ENCODE data around the gene IQGAP3. TPM values are rescaled to one million over a fixed set of nuclear protein-coding genes. Genes with fewer than 3 reads are reported as not detected.

Gene IQGAP3
- total and polyA plus RNA-seq, 7 donors, result 0.55 to 11.2 (median 0.76) TPM; not detected in 1

GRCh38 chr1:156537027-156537426 is 35.3 kb downstream of the IQGAP3 start:
- Histone ChIP-seq H3K4me1 (no peaks in the 10 kb centered on the region), H3K4me3 (no peak overlapping the region), H3K27ac (no peak overlapping the region), H3K27me3 (no peaks in the 10 kb centered on the region), H3K9me3 (no peaks in the 10 kb centered on the region), H3K36me3 (no peaks in the 10 kb centered on the region)
- intact Hi-C loops (cut with DNase I), result loop anchor here (10.0 kb wide), 1 partner anchor 152 kb away; no protein-coding TSS in a partner anchor
- 94 to 96% methylated on average over 9 of the region's 9 CpGs for WGBS, 2 donors
- no peak for TF ChIP-seq POLR2AphosphoS5 (IDR thresholded peaks at IDR 0.05)
- no peak for TF ChIP-seq CTCF (IDR thresholded peaks at IDR 0.05)
- no peak for DNase-seq

DNA sequence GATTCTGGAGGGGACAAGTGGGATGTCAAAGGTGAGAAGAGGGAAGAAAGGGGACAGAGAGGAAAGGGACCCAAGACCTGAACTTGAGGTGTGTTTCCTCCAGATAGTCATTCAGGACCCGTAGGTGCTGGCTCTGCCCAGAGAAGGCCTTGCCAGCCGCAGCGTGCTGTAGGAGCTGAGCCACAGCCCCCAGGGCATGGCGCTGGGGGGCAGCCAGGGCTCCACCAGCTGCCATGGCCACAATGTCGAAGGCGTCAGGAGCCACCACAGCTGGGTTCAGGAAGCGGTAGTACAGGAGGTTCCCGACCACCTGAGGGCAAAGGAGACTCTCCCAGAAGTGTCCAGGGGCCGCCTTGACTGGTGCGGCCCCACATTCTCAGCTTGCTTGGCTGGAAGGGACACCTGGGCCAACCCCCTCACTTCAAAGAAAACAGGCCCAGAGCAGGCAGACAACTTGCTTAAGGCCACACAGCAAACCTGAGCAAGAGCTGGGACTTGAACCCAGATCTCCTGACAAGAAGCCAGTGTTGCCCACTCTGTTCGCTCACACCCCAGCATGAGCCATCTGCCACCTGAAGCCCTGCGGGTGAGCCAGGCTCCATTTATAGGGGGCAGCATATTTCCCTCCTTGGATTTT is 37.8 kb downstream of the IQGAP3 start:
- Histone ChIP-seq H3K4me3 (no peak overlapping the region), H3K27me3 (no peaks in the 10 kb centered on the region), H3K9me3 (no peaks in the 10 kb centered on the region), H3K4me1 (no peaks in the 10 kb centered on the region), H3K36me3 (no peaks in the 10 kb centered on the region), H3K27ac (no peak overlapping the region)
- TF ChIP-seq CTCF (IDR thresholded peaks at IDR 0.05), result no peak
- no peak for TF ChIP-seq POLR2AphosphoS5 (IDR thresholded peaks at IDR 0.05)
- no peak for TF ChIP-seq POLR2A (IDR thresholded peaks at IDR 0.05)
- no peak for TF ChIP-seq EP300 (IDR thresholded peaks at IDR 0.05)
- no peak for DNase-seq
- 93 to 94% methylated on average over 12 of the region's 12 CpGs for WGBS, 2 donors
- intact Hi-C loops (cut with DNase I), result loop anchor here (10.0 kb wide), 1 partner anchor 150 kb away; no protein-coding TSS in a partner anchor

DNA sequence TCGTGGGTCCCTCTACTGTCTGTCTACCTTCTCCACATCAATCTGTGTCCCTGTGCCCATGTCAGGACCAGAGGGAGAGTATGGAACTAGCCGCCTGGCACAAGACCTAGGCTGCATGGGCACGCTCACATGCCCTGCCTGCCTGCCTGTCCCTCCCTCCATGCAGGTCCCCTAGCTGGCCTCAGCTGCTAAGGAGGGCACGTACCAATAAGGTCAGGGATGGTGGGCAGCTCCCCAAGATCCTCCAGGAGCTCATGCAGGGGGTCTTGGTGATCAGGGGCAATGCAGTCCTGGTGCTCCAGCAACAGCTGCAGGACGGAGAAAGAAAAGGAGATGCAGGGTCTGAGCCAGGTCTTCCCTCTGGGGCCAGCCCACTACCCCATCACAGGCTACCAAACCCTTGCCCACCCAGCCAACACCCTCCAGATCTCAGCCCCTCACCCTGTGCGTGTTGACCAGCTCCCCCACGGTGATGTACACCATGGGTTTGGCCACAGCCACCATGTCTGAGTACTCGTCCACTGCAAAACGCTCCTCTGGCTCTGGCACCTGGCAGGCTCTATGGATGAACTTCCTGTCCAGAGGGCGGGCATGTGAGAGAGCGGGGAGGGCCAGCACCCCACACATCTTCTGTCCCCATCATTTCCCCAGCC is 38.7 kb downstream of the IQGAP3 start:
- Histone ChIP-seq H3K27ac (no peak overlapping the region), H3K4me1 (no peaks in the 10 kb centered on the region), H3K27me3 (no peaks in the 10 kb centered on the region), H3K4me3 (no peak overlapping the region), H3K9me3 (no peaks in the 10 kb centered on the region), H3K36me3 (no peaks in the 10 kb centered on the region)
- TF ChIP-seq POLR2AphosphoS5 (IDR thresholded peaks at IDR 0.05) (no peak), CTCF (IDR thresholded peaks at IDR 0.05) (no peak), POLR2A (IDR thresholded peaks at IDR 0.05) (no peak)
- intact Hi-C loops (cut with DNase I), result loop anchor here (10.0 kb wide), 1 partner anchor 149 kb away; no protein-coding TSS in a partner anchor
- DNase-seq, result no peak
- 88 to 90% methylated on average over 11 of the region's 11 CpGs for WGBS, 2 donors

GRCh38 chr1:156532374-156532773 is 40.0 kb downstream of the IQGAP3 start:
- no peak for TF ChIP-seq POLR2AphosphoS5 (IDR thresholded peaks at IDR 0.05)
- TF ChIP-seq CTCF (IDR thresholded peaks at IDR 0.05), result no peak
- TF ChIP-seq POLR2A (IDR thresholded peaks at IDR 0.05), result no peak
- TF ChIP-seq EP300 (IDR thresholded peaks at IDR 0.05), result no peak
- Histone ChIP-seq H3K4me1 (no peaks in the 10 kb centered on the region), H3K9me3 (no peaks in the 10 kb centered on the region), H3K27me3 (no peaks in the 10 kb centered on the region), H3K36me3 (no peaks in the 10 kb centered on the region), H3K27ac (no peak overlapping the region), H3K4me3 (no peak overlapping the region)
- 90 to 95% methylated on average over 4 of the region's 4 CpGs for WGBS, 2 donors
- intact Hi-C loops (cut with DNase I), result loop anchor here (10.0 kb wide), 1 partner anchor 148 kb away; no protein-coding TSS in a partner anchor
- DNase-seq, result no peak

Data from sigmoid colon (tissue), 7 donors.